ENCODE data around the gene PMM2. TPM values are rescaled to one million over a fixed set of nuclear protein-coding genes. Genes with fewer than 3 reads are reported as not detected.
A peak's percentile ranks its signal among the peaks of the same experiment; 100 is the strongest.

The PMM2 gene
- polyA plus RNA-seq, 1 donor (not counting 4 experiments of a cell fraction or from before 2014, with no cell fraction given): 38.6 TPM

- peaks cover 26% of the 10 kb centered on the region for H3K4me1 ChIP-seq (ENCODE audit: control insufficient read depth, extremely low read depth, insufficient read depth, low read length)
- no peak for TF ChIP-seq EZH2 (IDR thresholded peaks at IDR 0.05; ENCODE audit: low read length)
- TF ChIP-seq CTCF (optimal IDR thresholded peaks at IDR 0.05 in 1 of 3, IDR thresholded peaks at IDR 0.05 in 1 of 3, conservative IDR thresholded peaks at IDR 0.05 in 1 of 3; ENCODE audit: extremely low read depth in 1 of 3, insufficient read depth in 2 of 3, low read length in 3 of 3): peak in 2 of 3 experiments; percentile 15
- H2AFZ ChIP-seq (ENCODE audit: control insufficient read depth, low read length): no peak overlapping the region
- dilution Hi-C loops (cut with MboI; ENCODE audit: extremely low pct_ligation_motif_present, low sequenced_read_pairs): no loop called here
- H3K9me3 ChIP-seq (ENCODE audit: control insufficient read depth, low read depth, low read length): no peaks in the 10 kb centered on the region
- no peak overlapping the region for H3K4me3 ChIP-seq (ENCODE audit: control insufficient read depth in 2 of 3, extremely low read depth in 1 of 3, insufficient read depth in 2 of 3, low read depth in 1 of 3, low read length in 3 of 3)
- DNase-seq (ENCODE audit: low read depth, low spot score) (no peak), FAIRE-seq (no peak)
- no peak overlapping the region for H3K27ac ChIP-seq (ENCODE audit: control insufficient read depth, insufficient read depth, low read length)
- no peaks in the 10 kb centered on the region for H3K9me1 ChIP-seq (ENCODE audit: control insufficient read depth, extremely low read depth, insufficient read depth, low read length)
- no peaks in the 10 kb centered on the region for H3K27me3 ChIP-seq (ENCODE audit: control insufficient read depth, extremely low read depth, insufficient read depth, low read length)
- H3K79me2 ChIP-seq (ENCODE audit: control insufficient read depth, insufficient read depth, low read length): no peaks in the 10 kb centered on the region
- H3K9ac ChIP-seq (ENCODE audit: control insufficient read depth, extremely low read depth, insufficient read depth, low read length): peak overlapping the region; percentile 15
- H3K4me2 ChIP-seq (ENCODE audit: control insufficient read depth, extremely low read depth, insufficient read depth, low read depth, low read length): peak overlapping the region; percentile 22
- peaks cover 12 to 14% of the 10 kb centered on the region in 2 experiments for H3K36me3 ChIP-seq (ENCODE audit: control insufficient read depth in 2 of 2, extremely low read depth in 1 of 2, insufficient read depth in 2 of 2, low read length in 2 of 2)
- peaks cover 8% of the 10 kb centered on the region for H4K20me1 ChIP-seq (ENCODE audit: control insufficient read depth, extremely low read depth, insufficient read depth, low read length)
Measured at GRCh38 chr16:8885674-8886592, 88.3 kb downstream of the PMM2 start.

GRCh38 chr16:8886593-8887430 lies 89.2 kb downstream of the PMM2 start:
- Histone ChIP-seq H3K27me3 (ENCODE audit: control insufficient read depth, extremely low read depth, insufficient read depth, low read length) (no peaks in the 10 kb centered on the region), H3K79me2 (ENCODE audit: control insufficient read depth, insufficient read depth, low read length) (no peaks in the 10 kb centered on the region), H3K4me1 (ENCODE audit: control insufficient read depth, extremely low read depth, insufficient read depth, low read length) (peaks cover 26% of the 10 kb centered on the region), H3K9me3 (ENCODE audit: control insufficient read depth, low read depth, low read length) (no peaks in the 10 kb centered on the region), H3K27ac (ENCODE audit: control insufficient read depth, insufficient read depth, low read length) (no peak overlapping the region), H2AFZ (ENCODE audit: control insufficient read depth, low read length) (no peak overlapping the region), H3K36me3 (ENCODE audit: control insufficient read depth in 2 of 2, extremely low read depth in 1 of 2, insufficient read depth in 2 of 2, low read length in 2 of 2) (peaks cover 14 to 18% of the 10 kb centered on the region in 2 experiments), H3K9me1 (ENCODE audit: control insufficient read depth, extremely low read depth, insufficient read depth, low read length) (no peaks in the 10 kb centered on the region), H4K20me1 (ENCODE audit: control insufficient read depth, extremely low read depth, insufficient read depth, low read length) (peaks cover 8% of the 10 kb centered on the region), H3K4me3 (ENCODE audit: control insufficient read depth in 2 of 3, extremely low read depth in 1 of 3, insufficient read depth in 2 of 3, low read depth in 1 of 3, low read length in 3 of 3) (no peak overlapping the region), H3K9ac (ENCODE audit: control insufficient read depth, extremely low read depth, insufficient read depth, low read length) (no peak overlapping the region), H3K4me2 (ENCODE audit: control insufficient read depth, extremely low read depth, insufficient read depth, low read depth, low read length) (peak overlapping the region; percentile 22)
- dilution Hi-C loops (cut with MboI; ENCODE audit: extremely low pct_ligation_motif_present, low sequenced_read_pairs): no loop called here
- DNase-seq (ENCODE audit: low read depth, low spot score) (no peak), FAIRE-seq (no peak)
- TF ChIP-seq CTCF (optimal IDR thresholded peaks at IDR 0.05 in 1 of 3, IDR thresholded peaks at IDR 0.05 in 1 of 3, conservative IDR thresholded peaks at IDR 0.05 in 1 of 3; ENCODE audit: extremely low read depth in 1 of 3, insufficient read depth in 2 of 3, low read length in 3 of 3): no peak
- TF ChIP-seq EZH2 (IDR thresholded peaks at IDR 0.05; ENCODE audit: low read length): no peak

Data from keratinocyte (primary cell).